IPS-NIHi7 (cell line): ENCODE results near the gene RASD2.

Experiments used
- DNase-seq: peaks from one replicate; pipeline ENCODE4 v3.0.0; 2012; ENCODE audit warnings: mixed read lengths; ENCODE audit errors: extremely low spot score

Gene RASD2

GRCh38 chr22:35518811-35519210, 21.8 kb upstream of the RASD2 start:
- DNase-seq = no peak

- DNase-seq = no peak
Observed at GRCh38 chr22:35519306-35520000, 21.2 kb upstream of the RASD2 start.

- DNase-seq = no peak
Observed at GRCh38 chr22:35521358-35522224, 19.0 kb upstream of the RASD2 start.

GRCh38 chr22:35522225-35523149, 18.1 kb upstream of the RASD2 start:
- no peak for DNase-seq

GRCh38 chr22:35523167-35523947, 17.3 kb upstream of the RASD2 start:
- no peak for DNase-seq

GRCh38 chr22:35524966-35525686, 15.5 kb upstream of the RASD2 start:
- DNase-seq = no peak

GRCh38 chr22:35525687-35526332, 14.8 kb upstream of the RASD2 start:
- DNase-seq = no peak

- no peak for DNase-seq
Observed at GRCh38 chr22:35526333-35526979, 14.2 kb upstream of the RASD2 start.

GRCh38 chr22:35528927-35529326, 11.7 kb upstream of the RASD2 start:
- DNase-seq = no peak

GRCh38 chr22:35530700-35531099, 9.9 kb upstream of the RASD2 start:
- DNase-seq = no peak

- no peak for DNase-seq
Observed at GRCh38 chr22:35531202-35531601, 9.4 kb upstream of the RASD2 start.

- DNase-seq = no peak
Observed at GRCh38 chr22:35531676-35532075, 9.0 kb upstream of the RASD2 start.

- no peak for DNase-seq
Observed at GRCh38 chr22:35533365-35534029, 7.1 kb upstream of the RASD2 start.

- DNase-seq = no peak
Observed at GRCh38 chr22:35534091-35534490, 6.5 kb upstream of the RASD2 start.

GRCh38 chr22:35537232-35537631, 3.4 kb upstream of the RASD2 start:
- no peak for DNase-seq

- peak; percentile 79 for DNase-seq
Observed at GRCh38 chr22:35538801-35539321, 1.8 kb upstream of the RASD2 start.

- no peak for DNase-seq
Observed at GRCh38 chr22:35539487-35539886, 1.1 kb upstream of the RASD2 start.

GRCh38 chr22:35539910-35540594, 579 bp upstream of the RASD2 start:
- DNase-seq = peak; percentile 87
